ENCODE results near the gene ACMSD.
"Not testable (repeated sequence)": the region's sequence is repeated elsewhere in the genome, so short reads cannot be mapped to it uniquely, and the experiment has no call there.

The ACMSD gene

GRCh38 chr2:134845028-134845427, 6.6 kb downstream of the ACMSD start:
- no peak overlapping the region for H3K27ac ChIP-seq (ENCODE audit: low read length)
- no peaks in the 10 kb centered on the region for H3K27me3 ChIP-seq (replicated peaks; ENCODE audit: insufficient read depth, low read length)
- no peak overlapping the region for H2AFZ ChIP-seq (ENCODE audit: low read length)
- no peaks in the 10 kb centered on the region for H3K79me2 ChIP-seq (ENCODE audit: low read length)
- TF ChIP-seq, protein P1, sequence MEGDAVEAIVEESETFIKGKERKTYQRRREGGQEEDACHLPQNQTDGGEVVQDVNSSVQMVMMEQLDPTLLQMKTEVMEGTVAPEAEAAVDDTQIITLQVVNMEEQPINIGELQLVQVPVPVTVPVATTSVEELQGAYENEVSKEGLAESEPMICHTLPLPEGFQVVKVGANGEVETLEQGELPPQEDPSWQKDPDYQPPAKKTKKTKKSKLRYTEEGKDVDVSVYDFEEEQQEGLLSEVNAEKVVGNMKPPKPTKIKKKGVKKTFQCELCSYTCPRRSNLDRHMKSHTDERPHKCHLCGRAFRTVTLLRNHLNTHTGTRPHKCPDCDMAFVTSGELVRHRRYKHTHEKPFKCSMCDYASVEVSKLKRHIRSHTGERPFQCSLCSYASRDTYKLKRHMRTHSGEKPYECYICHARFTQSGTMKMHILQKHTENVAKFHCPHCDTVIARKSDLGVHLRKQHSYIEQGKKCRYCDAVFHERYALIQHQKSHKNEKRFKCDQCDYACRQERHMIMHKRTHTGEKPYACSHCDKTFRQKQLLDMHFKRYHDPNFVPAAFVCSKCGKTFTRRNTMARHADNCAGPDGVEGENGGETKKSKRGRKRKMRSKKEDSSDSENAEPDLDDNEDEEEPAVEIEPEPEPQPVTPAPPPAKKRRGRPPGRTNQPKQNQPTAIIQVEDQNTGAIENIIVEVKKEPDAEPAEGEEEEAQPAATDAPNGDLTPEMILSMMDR (IDR thresholded peaks at IDR 0.05; ENCODE audit: low read length) = no peak
- TF ChIP-seq EZH2 (optimal IDR thresholded peaks at IDR 0.05; ENCODE audit: low read depth, low read length) = no peak
- TF ChIP-seq EZH2phosphoT487 (IDR thresholded peaks at IDR 0.05; ENCODE audit: low read length) = no peak
- no peaks in the 10 kb centered on the region for H3F3A ChIP-seq (ENCODE audit: insufficient read depth, low read length)
- H3K4me3 ChIP-seq (ENCODE audit: low read length) = no peak overlapping the region
- no peaks in the 10 kb centered on the region for H4K20me1 ChIP-seq (ENCODE audit: insufficient read depth, low read length)
- DNase-seq = no peak
- H3K36me3 ChIP-seq (replicated peaks; ENCODE audit: insufficient read depth, low read length) = no peaks in the 10 kb centered on the region
- H3K4me1 ChIP-seq (ENCODE audit: low read length) = no peaks in the 10 kb centered on the region
- no peak overlapping the region for H3K9ac ChIP-seq (ENCODE audit: low read length)
- H3K9me3 ChIP-seq (replicated peaks; ENCODE audit: insufficient read depth, low read length) = no peaks in the 10 kb centered on the region
- H3K9me2 ChIP-seq (replicated peaks; ENCODE audit: insufficient read depth, low read length) = 0 out of 2 replicates have a peak, but pooled peaks cover 3% of the 10 kb centered on the region
- no peak overlapping the region for H3K4me2 ChIP-seq (ENCODE audit: low read depth, low read length)

DNA sequence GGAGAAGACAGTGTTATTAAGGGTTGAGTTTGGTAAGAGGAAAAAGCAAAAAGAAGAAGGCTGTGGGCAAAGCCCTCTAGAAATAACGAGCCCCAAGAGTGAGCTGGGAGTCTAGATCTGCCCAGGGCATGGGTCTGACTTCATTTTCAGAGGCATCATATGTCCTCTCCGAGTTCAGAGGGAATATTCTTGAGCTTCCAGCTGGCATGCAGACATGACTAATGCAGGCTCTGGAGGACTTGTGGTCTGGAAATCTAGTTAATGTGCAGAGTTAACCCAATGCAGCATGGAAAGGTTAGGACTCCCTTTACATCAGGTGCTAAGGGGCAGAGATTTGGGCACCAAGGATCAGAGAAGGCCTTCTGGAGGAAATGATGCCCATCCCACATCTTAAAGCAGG, 7.3 kb downstream of the ACMSD start:
- H3K27me3 ChIP-seq (replicated peaks; ENCODE audit: insufficient read depth, low read length) = no peaks in the 10 kb centered on the region
- no peaks in the 10 kb centered on the region for H4K20me1 ChIP-seq (ENCODE audit: insufficient read depth, low read length)
- H3K4me2 ChIP-seq (ENCODE audit: low read depth, low read length) = no peak overlapping the region
- no peaks in the 10 kb centered on the region for H3K79me2 ChIP-seq (ENCODE audit: low read length)
- no peaks in the 10 kb centered on the region for H3K4me1 ChIP-seq (ENCODE audit: low read length)
- no peak overlapping the region for H2AFZ ChIP-seq (ENCODE audit: low read length)
- no peak overlapping the region for H3K9ac ChIP-seq (ENCODE audit: low read length)
- H3K4me3 ChIP-seq (ENCODE audit: low read length) = no peak overlapping the region
- 0 out of 2 replicates have a peak, but pooled peaks cover 3% of the 10 kb centered on the region for H3K9me2 ChIP-seq (replicated peaks; ENCODE audit: insufficient read depth, low read length)
- no peak overlapping the region for H3K27ac ChIP-seq (ENCODE audit: low read length)
- DNase-seq = no peak
- H3K36me3 ChIP-seq (replicated peaks; ENCODE audit: insufficient read depth, low read length) = no peaks in the 10 kb centered on the region
- TF ChIP-seq EZH2phosphoT487 (IDR thresholded peaks at IDR 0.05; ENCODE audit: low read length) (no peak), EZH2 (optimal IDR thresholded peaks at IDR 0.05; ENCODE audit: low read depth, low read length) (no peak)
- TF ChIP-seq, protein P1 (IDR thresholded peaks at IDR 0.05; ENCODE audit: low read length) = no peak
- H3F3A ChIP-seq (ENCODE audit: insufficient read depth, low read length) = no peaks in the 10 kb centered on the region
- no peaks in the 10 kb centered on the region for H3K9me3 ChIP-seq (replicated peaks; ENCODE audit: insufficient read depth, low read length)

DNA sequence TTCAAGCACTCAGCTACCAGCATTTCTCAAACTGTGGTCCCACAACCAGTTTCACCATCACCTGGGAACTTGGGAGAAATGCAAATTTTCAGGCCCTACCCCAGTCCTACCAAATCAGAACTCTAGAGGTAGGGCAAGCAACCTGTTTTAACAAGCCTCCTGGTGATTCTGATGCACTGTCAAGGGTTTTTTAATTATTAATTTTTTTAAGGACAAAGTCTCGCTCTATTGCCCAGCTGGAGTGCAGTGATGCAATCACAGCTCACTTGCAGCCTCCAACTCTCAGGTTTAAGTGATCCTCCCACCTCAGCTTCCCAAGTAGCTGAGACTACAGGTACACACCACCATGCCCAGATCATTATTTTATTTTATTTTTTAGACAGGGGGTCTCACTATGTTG, 7.8 kb downstream of the ACMSD start:
- Histone ChIP-seq H3K4me2 (ENCODE audit: low read depth, low read length) (no peak overlapping the region), H3K27ac (ENCODE audit: low read length) (no peak overlapping the region), H2AFZ (ENCODE audit: low read length) (no peak overlapping the region), H3K4me3 (ENCODE audit: low read length) (no peak overlapping the region), H3K9me2 (replicated peaks; ENCODE audit: insufficient read depth, low read length) (no peaks in the 10 kb centered on the region), H3K9ac (ENCODE audit: low read length) (no peak overlapping the region), H3K9me3 (replicated peaks; ENCODE audit: insufficient read depth, low read length) (no peaks in the 10 kb centered on the region), H4K20me1 (ENCODE audit: insufficient read depth, low read length) (no peaks in the 10 kb centered on the region), H3K79me2 (ENCODE audit: low read length) (no peaks in the 10 kb centered on the region), H3K36me3 (replicated peaks; ENCODE audit: insufficient read depth, low read length) (no peaks in the 10 kb centered on the region), H3K4me1 (ENCODE audit: low read length) (no peaks in the 10 kb centered on the region), H3K27me3 (replicated peaks; ENCODE audit: insufficient read depth, low read length) (no peaks in the 10 kb centered on the region), H3F3A (ENCODE audit: insufficient read depth, low read length) (no peaks in the 10 kb centered on the region)
- no peak for DNase-seq
- TF ChIP-seq EZH2 (optimal IDR thresholded peaks at IDR 0.05; ENCODE audit: low read depth, low read length) (no peak), EZH2phosphoT487 (IDR thresholded peaks at IDR 0.05; ENCODE audit: low read length) (no peak)
- TF ChIP-seq, protein P1 (IDR thresholded peaks at IDR 0.05; ENCODE audit: low read length) = no peak

- H2AFZ ChIP-seq (ENCODE audit: low read length); H3K4me2 ChIP-seq (ENCODE audit: low read depth, low read length); H3K79me2 ChIP-seq (ENCODE audit: low read length); H3F3A ChIP-seq (ENCODE audit: insufficient read depth, low read length); DNase-seq; H3K9ac ChIP-seq (ENCODE audit: low read length); H4K20me1 ChIP-seq (ENCODE audit: insufficient read depth, low read length); H3K27me3 ChIP-seq (replicated peaks; ENCODE audit: insufficient read depth, low read length); H3K9me2 ChIP-seq (replicated peaks; ENCODE audit: insufficient read depth, low read length); H3K27ac ChIP-seq (ENCODE audit: low read length); H3K36me3 ChIP-seq (replicated peaks; ENCODE audit: insufficient read depth, low read length); H3K4me3 ChIP-seq (ENCODE audit: low read length); H3K9me3 ChIP-seq (replicated peaks; ENCODE audit: insufficient read depth, low read length); H3K4me1 ChIP-seq (ENCODE audit: low read length): not testable (repeated sequence)
These were observed 9.2 kb downstream of the ACMSD start for GRCh38 chr2:134847582-134847981.
